Testis (tissue), 3 donors: Measurements from ENCODE around the gene MCRIP1. TPM values are rescaled to one million over a fixed set of nuclear protein-coding genes. Genes with fewer than 3 reads are reported as not detected.

Source experiments
- DNase-seq: peaks from one replicate; pipeline ENCODE4 v3.0.0-alpha.2; 2019
- H3K27ac ChIP-seq, 2 donors: fragments of 200-600 bp; sonication (generic); one replicate each; pipeline ENCODE4 v1.5.1; 2019
- H3K27me3 ChIP-seq: fragments of 200-600 bp; sonication (generic); one replicate; pipeline ENCODE4 v1.5.1; 2019
- H3K36me3 ChIP-seq: fragments of 200-600 bp; sonication (generic); one replicate; pipeline ENCODE4 v1.5.1; 2017; ENCODE audit warnings: low read depth; ENCODE audit errors: missing control alignments
- H3K4me1 ChIP-seq: fragments of 200-600 bp; sonication (generic); one replicate; pipeline ENCODE4 v1.5.1; 2019
- H3K4me3 ChIP-seq, 2 donors: fragments of 200-600 bp; sonication (generic); one replicate each; pipeline ENCODE4 v1.5.1; 2017 to 2019
- H3K9me3 ChIP-seq: fragments of 200-600 bp; sonication (generic); one replicate; pipeline ENCODE4 v1.5.1; 2017
- POLR2A ChIP-seq: fragments of 450-650 bp; IDR thresholded peaks from one replicate; pipeline ENCODE4 v1.6.1; 2017; ENCODE audit warnings: antibody characterized with exemption, mild to moderate bottlenecking, moderate library complexity
- WGBS, 2 donors: methylation state at CpG; one replicate each; pipeline ENCODE4 v1.1.5; 2018; 5-methylcytosine and 5-hydroxymethylcytosine counted together
- intact Hi-C: fragments of 100-400 bp; cut with DNase I; formaldehyde crosslinking; loops from one replicate; pipeline ENCODE4 v1.15.1; 2023; ENCODE audit warnings: low total_unique reads
- polyA plus RNA-seq: library from polyadenylated mRNA; stranded (reverse); fragments of 350-450 nt; fragmentation: Illumina TruSeq; extraction: RNeasy Lipid Tissue Mini Kit (QIAGEN cat#74804); gene quantifications from one replicate; pipeline ENCODE4 v1.2.3, GENCODE V29; 2014; ENCODE audit warnings: low read depth, low replicate concordance; ENCODE audit not compliant: insufficient read depth
- total RNA-seq, 2 donors: library from RNA; depleted of rRNA; stranded (reverse); fragments of >200 nt; gene quantifications; one replicate each; pipeline ENCODE4 v1.2.3, GENCODE V29; 2016
- TF ChIP-seq, protein P1 (sequence below), 3 experiments: fragments of 450-650 bp in 2 of 3; fragments of 200-600 bp in 1 of 3; sonication (generic) in 1 of 3; IDR thresholded peaks; one replicate each; pipeline ENCODE4 v1.5.1; 2016 to 2019; ENCODE audit warnings: antibody characterized with exemption in 3 of 3, mild to moderate bottlenecking in 2 of 3, moderate library complexity in 1 of 3

Gene MCRIP1
- total and polyA plus RNA-seq, 3 donors from 2014 or later: 160 to 206 (median 181) TPM

DNA sequence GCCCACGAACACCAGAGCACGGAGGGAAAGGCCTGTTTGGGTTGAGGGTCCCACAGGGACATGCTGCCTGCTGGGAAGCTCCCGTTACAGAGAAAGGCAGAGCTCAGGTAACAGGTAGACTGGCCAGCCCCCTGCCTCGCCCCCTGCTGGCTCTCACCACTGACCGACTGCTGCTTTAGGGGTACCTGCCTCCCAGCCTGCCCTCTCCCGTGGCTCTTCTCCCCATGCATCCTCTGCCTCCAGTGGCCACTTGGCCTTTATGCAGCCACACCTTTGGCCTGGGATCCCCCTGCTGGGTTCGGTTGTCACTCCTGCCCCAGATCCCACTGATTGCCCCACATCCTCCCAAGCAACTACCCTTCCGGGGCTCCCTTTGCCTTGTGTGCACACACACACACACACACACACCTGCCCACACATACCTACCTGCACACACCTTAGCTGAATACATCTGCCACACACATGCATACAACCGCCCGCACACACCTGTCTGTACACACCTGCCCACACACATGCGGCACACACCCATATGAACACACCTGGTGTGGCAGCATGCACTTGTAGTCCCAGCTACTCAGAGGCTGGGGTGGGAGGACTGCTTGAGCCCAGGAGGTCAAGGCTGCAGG lies 7.1 kb downstream of the MCRIP1 start:
- Histone ChIP-seq H3K4me3 (no peak overlapping the region), H3K27ac (no peak overlapping the region), H3K36me3 (no peaks in the 10 kb centered on the region), H3K27me3 (no peaks in the 10 kb centered on the region), H3K4me1 (peaks cover 19% of the 10 kb centered on the region), H3K9me3 (no peaks in the 10 kb centered on the region)
- no peak for DNase-seq
- TF ChIP-seq POLR2A: no peak
- TF ChIP-seq, protein P1, sequence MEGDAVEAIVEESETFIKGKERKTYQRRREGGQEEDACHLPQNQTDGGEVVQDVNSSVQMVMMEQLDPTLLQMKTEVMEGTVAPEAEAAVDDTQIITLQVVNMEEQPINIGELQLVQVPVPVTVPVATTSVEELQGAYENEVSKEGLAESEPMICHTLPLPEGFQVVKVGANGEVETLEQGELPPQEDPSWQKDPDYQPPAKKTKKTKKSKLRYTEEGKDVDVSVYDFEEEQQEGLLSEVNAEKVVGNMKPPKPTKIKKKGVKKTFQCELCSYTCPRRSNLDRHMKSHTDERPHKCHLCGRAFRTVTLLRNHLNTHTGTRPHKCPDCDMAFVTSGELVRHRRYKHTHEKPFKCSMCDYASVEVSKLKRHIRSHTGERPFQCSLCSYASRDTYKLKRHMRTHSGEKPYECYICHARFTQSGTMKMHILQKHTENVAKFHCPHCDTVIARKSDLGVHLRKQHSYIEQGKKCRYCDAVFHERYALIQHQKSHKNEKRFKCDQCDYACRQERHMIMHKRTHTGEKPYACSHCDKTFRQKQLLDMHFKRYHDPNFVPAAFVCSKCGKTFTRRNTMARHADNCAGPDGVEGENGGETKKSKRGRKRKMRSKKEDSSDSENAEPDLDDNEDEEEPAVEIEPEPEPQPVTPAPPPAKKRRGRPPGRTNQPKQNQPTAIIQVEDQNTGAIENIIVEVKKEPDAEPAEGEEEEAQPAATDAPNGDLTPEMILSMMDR (IDR thresholded peaks at IDR 0.05): no peak
- intact Hi-C loops: no loop called here
- WGBS, 2 donors: 89 to 92% methylated on average over 5 to 11 of the region's 11 CpGs

DNA sequence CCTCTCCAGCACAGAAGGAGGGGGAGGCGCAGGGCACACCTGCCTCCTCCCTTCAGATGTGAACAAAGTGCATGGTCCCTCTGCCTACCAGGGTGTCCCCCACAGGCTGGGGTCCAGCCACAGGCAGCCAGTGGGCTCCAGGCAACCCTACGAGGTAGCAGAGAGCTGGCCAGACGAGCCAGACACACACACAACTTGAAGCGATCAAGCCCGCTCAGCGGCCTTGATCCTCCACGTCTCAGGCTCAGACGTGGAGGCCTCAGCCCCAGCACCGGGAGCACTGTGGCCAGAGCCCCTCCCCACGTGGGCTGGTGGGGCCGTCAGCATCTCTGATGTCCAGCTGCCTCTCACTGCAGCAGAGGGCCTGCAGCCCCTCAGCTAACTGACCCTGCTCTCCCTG lies 8.5 kb downstream of the MCRIP1 start:
- no peaks in the 10 kb centered on the region for H3K9me3 ChIP-seq
- no peaks in the 10 kb centered on the region for H3K27me3 ChIP-seq
- no peak for TF ChIP-seq POLR2A
- TF ChIP-seq, protein P1 (IDR thresholded peaks at IDR 0.05): no peak
- intact Hi-C loops: no loop called here
- H3K36me3 ChIP-seq: no peaks in the 10 kb centered on the region
- H3K4me1 ChIP-seq: peaks cover 20% of the 10 kb centered on the region
- whole genome bisulfite sequencing, 2 donors: 79% methylated on average over 11 of the region's 11 CpGs; no CpG with 5 or more reads in 1 of the 2 donors
- H3K27ac ChIP-seq: no peak overlapping the region
- no peak overlapping the region for H3K4me3 ChIP-seq
- no peak for DNase-seq

DNA sequence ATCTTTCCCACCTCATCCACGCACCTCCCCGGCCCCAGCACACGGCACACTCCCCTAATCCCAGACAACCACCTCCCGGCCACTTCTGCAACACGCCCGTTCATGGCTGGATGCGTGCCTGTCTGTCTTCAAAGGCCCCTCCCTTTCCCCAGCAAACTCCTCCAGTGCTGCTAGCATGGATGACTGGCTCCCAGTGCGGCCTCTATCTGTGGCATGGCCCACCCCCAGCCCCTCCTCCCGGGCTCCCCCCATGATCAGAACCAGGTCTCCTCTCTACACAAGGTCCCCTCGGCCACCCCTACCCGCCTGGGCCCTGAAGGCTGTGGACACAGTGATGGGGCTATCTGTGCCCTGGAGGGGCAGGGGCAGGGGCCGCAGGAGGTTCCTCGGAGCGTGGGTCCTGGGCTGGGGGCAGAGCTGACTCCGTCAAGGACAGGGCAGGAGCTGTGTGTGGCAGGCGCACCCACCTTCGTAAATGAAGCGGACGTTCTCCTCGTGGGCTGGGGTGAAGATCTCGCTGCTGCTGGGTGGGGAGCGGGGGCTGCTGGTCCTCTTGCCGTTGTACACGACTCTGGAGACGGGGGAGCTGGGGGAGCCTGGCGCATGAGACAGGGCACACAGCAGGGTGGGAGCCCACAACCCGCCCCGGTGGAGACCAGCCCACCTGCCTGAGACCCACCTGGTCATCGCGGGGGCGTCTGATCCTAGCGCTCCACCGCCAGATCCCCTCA lies 9.1 kb downstream of the MCRIP1 start:
- intact Hi-C loops: no loop called here
- Histone ChIP-seq H3K4me1 (peaks cover 20% of the 10 kb centered on the region), H3K4me3 (no peak overlapping the region), H3K27me3 (no peaks in the 10 kb centered on the region), H3K27ac (no peak overlapping the region), H3K9me3 (no peaks in the 10 kb centered on the region), H3K36me3 (no peaks in the 10 kb centered on the region)
- TF ChIP-seq, protein P1 (IDR thresholded peaks at IDR 0.05): no peak
- TF ChIP-seq POLR2A: no peak
- 89 to 92% methylated on average over 13 to 33 of the region's 33 CpGs for WGBS, 2 donors
- no peak for DNase-seq

DNA sequence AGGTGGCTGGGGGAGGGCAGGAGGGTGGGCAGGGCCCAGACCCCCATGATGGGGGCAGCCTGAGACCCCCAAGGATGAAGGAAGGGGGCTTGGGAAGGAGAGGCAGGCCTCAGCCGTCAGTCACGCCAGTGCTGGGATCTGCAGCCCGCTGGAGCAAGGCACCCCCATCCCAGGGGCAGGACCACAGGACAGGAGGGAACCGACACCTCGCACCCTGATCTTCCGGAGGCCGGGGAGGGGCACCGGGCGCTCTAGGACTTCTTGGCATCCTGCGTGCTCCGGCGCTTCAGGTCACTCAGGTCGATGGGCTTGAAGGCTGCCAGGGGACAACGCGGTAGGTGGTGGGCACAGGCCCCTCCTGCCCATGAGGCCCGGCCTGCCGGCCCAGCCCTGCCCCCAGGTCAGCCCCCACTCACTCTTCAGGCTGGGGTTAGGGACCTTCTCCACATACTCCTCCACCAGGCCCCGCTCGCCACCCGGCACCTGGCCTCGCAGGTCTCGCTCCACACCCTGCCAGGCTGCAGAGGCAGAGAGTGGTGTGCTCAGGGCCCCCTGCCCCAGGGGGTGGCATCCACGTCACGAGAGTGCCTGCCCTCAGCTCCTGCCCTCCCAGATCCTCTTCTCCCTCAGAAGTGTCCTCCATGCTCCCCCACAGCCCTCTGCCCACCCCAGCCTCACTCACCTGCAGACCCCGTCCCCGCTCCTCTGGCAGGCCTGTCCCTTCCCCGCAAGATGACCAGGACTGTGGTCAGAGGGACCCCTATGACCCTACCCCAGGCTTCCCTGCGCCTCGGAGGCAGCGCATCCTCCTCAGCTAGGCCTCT lies 9.9 kb downstream of the MCRIP1 start:
- Histone ChIP-seq H3K4me3 (no peak overlapping the region), H3K9me3 (no peaks in the 10 kb centered on the region), H3K4me1 (peaks cover 20% of the 10 kb centered on the region), H3K27me3 (no peaks in the 10 kb centered on the region), H3K36me3 (no peaks in the 10 kb centered on the region), H3K27ac (no peak overlapping the region)
- no peak for TF ChIP-seq POLR2A
- TF ChIP-seq, protein P1 (IDR thresholded peaks at IDR 0.05): no peak
- intact Hi-C loops: no loop called here
- 88 to 96% methylated on average over 8 to 30 of the region's 30 CpGs for WGBS, 2 donors
- no peak for DNase-seq
